Stimulated activated CD8-positive, alpha-beta memory T cell treated with anti-CD3 and anti-CD28 coated beads, Interleukin-12 subunit alpha, Interleukin-12 subunit beta, amount 100 ng/mL, for 24 hours (primary cell): Measurements from ENCODE around the gene C1QTNF6.
A peak's percentile ranks its signal among the peaks of the same experiment; 100 is the strongest.
"Not testable (repeated sequence)": the region's sequence is repeated elsewhere in the genome, so short reads cannot be mapped to it uniquely, and the experiment has no call there.

Experiments
- DNase-seq: peaks from one replicate; pipeline ENCODE4 v3.0.0-alpha.2; 2020; ENCODE audit errors: extremely low read depth

C1QTNF6 gene

DNA sequence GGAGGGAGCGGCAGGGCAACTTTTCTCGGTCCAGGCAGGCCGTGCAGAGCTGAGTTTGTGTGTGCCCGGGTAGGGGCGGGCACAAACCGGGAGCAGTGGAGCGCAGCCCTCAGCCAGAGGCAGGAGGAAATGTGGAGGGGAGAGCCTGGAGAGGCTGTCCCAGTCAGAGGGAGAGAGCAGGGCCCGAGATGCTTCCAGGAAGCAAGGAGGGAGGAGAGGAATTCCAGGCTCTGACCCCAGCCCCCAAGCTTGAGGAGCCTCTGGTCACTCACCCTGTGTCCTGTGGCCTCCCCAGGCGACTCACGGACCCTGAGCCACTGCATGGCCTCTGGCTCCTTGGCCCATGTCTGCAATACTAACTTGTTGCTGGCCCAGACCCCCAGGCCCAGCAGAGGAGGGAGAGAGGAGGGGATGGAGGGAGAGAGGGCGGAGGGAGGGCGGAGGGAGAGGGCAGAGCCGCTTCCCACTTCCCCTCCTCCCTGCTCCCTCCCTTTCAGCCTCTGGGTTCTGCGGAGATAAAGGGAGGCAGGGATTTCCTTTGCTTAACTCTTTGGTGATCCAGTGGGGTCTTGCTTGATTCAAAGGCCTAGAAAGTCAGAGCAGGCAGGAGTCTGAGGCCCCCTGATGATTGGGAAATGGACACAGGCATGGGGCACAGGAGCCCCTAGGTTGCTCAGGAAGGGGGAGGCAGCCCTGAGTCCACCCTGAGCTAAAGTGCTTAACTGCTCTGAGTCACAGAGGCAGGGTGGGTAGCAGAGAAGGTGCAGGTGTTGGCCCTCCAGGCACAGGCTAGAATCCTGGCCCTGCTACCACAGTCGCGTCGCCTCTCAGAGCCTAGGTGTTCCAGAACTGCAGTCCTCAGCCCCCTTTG lies at the start of gene C1QTNF6:
Gene C1QTNF6, minus strand, starts transcription at position 357 of the 871 bp plus-strand sequence. Its CDS starts 34 bp downstream, at position 323.
- no peak for DNase-seq

DNA sequence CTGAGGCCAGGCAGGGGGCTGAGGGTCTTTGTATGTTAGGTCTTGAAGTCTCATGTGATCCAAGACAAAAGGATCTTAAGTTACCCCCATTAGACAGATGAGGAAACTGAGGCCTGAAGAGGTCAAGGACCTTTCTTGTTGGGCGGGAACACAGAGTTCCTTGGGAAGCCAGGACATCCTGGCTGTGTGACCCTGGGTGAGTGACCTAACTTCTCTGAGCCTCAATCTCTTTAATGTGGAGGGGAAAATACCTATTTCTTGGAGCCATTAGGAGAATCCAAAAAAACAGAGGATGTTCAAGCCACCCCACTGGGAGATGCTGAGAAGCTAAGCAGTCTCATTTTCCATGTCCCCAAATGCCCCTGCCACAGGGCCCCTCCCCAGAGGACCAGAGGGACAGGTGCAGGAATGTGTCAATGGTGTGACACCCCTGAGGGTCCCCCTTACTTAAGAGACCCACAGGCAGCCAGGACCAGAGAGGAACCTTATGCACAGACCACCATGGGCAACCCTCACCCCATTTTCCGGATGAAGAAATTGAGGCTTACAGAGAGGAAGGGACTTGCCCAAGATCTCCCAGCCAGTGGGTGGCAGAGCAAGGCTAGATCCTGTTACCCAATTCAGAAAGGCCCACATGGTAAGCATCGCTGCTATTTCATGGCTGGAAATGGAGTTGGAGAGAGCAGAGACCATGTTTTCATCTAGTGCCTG lies 48.0 kb upstream of the C1QTNF6 start:
- no peak for DNase-seq

DNA sequence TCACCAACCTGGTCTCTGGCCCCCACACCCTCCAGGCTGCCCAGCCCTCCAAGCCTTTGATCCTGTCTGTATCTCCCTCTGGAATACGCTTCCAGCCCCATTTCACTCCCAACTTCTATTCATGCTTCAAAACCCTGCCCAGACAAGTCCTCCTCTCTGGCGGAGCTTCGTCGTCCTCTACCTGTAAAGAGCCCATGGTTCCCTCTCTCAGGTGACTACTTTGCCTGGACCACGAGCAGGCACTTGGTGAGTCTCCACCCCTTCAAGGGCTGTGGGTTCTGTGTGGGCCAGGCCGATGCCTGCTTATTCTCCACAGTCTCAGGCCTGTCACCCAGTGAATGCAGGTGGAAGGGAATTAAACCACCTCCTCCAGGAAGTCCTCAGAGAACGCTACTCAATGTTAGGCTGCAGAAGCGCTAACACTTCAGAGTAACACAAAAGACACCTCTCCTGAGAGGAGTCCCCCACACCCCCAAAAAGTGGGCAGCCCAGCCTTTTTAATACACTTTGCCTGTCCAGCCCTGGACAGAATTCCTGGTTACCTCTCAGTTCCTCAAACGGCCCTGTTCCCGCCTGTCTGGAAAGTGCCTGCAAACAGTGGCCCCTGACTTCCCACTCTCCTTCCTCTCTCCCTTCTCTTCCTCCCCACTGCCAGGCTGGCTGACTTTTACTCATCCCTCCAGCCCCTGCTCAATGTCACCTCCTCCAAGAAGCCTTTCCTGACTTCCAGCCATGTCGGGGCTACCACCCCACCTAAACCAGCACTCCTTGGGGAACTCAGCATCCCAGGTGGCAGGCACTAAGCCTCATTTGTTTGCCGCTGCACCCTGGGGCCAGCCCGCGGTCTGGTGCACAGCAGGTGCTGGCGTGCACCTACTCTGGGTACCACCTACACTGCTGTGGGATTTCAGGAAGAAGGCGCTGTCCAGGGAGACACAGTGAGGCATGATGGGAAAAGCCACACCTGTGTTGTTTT lies 47.0 kb upstream of the C1QTNF6 start:
- DNase-seq, result no peak

DNA sequence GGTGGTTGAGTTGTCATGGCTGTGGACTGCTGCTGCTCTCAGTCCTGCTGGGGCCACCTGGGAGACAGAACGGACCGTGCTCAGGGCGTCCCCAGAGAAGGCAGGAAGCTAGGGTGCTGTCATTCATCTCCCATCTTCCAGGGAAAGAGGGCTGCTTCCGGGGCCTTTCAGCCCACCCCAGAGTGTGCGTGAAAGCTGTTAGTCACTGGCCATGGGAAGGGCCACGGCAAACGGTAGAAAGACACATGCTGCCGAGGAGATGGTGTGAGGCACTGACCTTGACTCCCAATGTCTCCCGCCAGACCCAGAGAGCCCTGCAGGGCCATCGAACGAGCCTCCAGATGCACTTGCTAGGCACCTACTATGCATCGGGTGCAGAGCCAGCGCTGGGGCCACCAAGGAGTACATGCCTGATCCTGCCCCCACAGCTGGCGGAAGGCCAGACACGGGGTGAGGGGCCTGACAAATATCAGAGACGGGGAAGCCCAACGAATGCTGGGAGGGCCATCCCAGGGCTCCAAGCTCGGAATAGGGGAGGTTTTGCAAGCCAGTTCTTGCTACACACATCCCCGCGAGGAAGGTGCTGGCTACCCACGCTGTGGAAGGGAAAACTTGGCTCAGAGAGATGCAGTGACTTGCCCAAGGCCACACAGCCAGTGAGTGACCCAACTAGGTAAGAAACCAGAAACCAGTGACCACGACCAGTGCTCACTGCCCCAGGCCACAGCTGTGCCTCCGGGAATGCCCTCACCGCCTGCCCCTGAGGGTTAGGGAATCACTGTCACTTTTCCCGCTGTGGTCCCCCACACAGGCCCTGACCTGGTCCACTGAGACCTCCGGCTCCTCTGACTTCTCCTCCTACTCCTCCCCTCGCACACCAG lies 45.9 kb upstream of the C1QTNF6 start:
- DNase-seq, result no peak

DNA sequence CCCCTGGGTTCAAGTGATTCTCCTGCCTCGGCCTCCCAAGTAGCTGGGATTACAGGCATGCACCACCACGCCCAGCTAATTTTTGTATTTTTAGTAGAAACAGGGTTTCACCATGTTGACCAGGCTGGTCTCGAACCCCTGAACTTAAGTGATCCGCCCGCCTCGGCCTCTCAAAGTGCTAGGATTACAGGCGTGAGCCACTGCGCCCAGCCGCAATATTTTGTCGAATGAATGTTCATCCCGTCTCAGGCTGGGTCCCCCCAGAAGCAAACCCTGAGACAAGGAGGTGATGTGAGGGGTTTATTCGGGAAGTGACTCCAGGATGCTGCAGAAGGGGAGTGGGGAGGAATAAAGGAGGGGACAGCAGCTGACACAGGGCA lies 45.3 kb upstream of the C1QTNF6 start:
- not testable (repeated sequence) for DNase-seq

DNA sequence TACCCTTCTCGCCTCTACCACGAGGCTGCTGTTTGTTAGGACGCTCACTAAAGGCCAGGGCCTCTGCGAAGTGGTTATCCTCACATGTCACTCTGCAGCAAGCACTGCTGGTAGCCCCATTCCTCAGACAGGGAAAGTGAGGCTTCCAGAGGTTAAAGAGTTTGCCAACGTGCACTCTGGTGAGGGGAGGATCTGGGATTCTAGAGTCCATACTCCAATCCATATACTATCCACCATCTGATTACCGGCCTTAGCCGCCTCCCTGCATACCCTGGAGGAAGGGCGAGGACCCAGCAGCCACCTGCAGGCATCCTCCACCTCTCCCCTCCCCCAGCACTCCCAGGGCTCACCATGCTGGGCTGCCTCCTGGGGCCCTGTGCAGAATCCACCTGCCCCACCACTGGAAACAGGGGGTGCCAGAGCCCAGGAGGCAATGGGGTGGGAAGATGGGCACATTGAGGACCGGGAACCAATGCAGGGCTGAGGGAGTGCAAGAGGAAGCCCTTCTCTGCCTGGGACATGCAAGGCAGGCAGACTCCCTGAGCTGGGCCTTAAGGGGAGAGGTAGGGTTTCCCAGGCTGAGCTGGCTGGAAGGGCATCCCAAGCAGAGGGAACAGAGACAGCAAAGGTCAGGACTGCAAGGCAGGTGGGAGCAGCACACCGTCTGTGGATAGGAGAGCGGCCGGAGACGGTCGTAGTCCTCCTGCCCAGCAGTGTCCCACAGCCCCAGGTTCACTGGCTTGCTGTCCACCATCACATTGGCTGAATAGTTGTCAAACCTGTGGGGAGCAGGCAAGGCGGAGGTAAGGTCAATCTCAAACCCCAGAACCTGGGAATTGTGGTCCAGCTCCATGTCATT lies 44.3 kb upstream of the C1QTNF6 start:
- no peak for DNase-seq

DNA sequence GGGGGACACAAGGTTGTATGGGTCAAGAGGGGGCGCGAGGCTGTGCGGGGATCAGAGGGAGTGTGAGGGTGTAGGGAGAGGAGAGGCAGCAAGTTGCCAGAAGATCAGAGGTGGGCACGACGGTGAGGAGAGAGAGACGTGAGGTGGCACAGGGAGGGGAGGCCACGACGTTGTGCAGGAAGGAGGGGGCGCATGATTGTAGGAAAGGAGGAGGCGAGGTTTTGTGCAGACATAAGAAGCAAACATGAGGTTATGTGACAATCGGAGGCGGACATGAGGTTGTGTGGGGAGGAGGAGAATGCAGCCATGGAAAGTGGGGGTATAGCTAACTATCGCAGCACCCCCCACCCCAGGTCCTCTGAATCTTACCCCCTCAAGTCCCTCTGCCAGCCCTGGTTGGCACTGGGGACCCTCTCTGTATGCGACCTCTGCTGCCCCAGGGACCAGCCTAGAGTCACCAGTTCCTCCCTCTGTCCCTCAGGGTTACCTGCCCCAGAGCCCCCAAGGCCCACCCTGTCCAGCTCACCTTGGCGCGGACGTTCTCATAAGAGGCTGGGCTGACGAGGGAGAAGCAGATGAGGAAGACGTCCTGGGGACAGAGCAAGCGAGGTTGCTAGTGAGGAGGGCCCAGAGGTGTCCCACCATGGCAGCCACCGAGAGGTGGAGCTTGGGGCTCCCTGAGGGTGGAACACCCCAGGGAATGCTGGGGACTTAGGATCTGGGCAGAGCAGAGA lies 43.5 kb upstream of the C1QTNF6 start:
- no peak for DNase-seq

DNA sequence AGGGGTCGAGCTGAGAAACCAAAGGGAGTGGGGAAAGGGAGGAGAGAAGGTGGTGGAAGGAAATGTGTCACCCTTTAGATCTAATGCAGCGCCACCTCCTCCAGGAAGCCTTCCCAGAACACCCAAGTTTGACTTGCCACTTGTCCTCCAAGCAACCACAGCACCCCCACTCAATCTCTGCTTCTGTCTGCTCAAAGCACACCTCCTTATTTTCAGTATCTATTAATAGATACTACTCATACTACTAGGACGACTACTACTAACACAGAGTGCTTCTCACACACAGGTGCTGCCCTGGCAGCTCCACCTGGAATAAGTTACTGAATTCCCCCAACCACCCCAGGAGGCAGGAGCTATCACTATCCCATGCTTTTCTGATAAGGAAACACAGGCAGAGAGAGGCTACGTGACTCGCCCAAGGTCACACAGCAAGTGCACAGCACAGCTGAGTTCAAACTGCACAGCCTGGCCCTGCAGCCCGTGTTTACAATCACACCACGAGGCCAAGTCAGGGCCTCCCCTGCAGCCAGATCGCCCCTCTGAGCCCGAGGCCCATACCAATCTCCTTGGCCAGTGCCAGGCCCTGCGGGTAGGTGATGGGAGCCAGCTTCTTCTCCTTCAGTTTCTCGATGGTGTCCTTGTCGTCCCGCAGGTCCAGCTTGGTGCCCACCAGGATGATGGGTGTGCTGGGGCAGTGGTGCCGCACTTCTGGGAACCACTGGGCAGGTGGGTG lies 42.8 kb upstream of the C1QTNF6 start:
- DNase-seq, result no peak

DNA sequence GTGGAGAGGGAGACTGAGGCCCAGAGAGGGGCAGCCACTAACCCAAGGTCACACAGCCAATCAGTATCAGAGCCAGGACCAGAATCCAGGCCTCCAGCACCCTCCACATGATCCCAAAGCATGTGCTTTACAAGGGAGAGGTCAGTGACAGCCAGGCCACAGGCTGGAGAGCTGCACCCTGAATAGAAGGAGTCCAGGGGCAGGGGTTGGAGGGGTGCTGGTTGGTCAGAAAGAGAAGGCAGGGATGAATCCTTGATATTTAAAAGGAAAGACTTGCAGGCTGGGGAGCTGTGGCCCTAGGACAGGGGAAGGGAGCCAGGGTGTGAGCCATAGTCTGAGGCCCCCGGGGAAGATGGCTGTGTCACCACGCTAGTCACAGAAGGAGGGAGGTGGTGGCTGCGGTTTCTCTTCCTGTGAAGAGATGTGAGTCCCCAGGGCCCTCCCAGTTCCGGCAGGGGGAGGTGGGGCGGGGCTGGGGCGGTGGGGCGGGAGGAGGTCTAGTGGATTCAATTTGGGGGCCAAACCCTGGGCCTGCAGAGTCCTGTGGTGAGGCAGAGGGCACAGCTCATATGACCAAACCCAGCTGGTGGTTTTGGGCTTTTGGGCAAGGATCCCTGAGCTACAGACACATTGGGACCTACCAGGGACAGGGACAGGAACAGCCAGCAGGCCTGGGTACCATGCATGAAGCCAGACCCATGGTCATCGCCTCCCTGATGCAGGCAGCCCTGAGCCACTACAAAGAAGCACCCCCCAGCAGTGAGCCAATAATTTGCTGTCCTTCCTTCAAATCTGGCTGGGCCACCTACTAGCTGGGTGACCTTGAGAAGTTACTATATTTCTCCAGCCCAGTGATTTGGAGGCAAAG lies 42.0 kb upstream of the C1QTNF6 start:
- DNase-seq, result peak; percentile 88

DNA sequence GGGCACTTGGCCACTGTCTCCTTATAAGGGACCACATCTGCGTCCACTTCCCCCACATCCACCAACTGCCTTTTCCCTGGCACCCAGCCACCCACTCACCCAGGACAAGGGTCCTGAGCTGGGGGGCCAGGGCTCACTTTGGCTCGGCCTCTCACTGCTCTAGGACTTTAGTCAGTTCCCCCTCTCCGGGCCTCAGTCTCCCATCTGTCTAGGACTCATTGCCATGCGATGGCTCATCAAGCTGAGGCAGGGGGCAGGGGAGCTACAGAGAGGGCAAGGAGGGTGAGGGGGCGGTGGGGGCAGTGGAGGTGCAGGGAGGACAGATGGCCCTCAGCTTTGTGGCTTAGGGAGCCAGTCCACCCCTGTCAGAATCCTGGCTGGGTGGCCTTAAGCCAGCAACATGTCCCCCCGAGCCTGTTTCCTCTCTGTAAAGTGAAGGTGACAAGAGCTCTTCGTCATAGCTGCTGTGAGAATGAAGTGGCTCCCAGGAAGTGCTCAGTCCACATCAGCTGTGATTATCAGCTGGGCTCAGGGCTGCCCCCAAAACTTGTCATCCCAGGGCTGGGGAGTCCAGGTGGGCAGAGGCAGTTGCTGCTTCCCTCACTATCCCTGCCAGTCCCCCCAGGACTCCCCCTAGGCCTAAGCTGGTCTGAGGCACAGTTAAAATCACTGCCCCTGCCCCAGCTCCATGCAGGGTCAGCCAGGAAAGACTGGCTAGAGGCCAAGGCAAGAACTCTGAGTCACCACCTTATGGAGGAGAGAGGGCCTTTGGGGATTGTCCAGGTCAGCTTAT lies 41.2 kb upstream of the C1QTNF6 start:
- DNase-seq, result no peak

DNA sequence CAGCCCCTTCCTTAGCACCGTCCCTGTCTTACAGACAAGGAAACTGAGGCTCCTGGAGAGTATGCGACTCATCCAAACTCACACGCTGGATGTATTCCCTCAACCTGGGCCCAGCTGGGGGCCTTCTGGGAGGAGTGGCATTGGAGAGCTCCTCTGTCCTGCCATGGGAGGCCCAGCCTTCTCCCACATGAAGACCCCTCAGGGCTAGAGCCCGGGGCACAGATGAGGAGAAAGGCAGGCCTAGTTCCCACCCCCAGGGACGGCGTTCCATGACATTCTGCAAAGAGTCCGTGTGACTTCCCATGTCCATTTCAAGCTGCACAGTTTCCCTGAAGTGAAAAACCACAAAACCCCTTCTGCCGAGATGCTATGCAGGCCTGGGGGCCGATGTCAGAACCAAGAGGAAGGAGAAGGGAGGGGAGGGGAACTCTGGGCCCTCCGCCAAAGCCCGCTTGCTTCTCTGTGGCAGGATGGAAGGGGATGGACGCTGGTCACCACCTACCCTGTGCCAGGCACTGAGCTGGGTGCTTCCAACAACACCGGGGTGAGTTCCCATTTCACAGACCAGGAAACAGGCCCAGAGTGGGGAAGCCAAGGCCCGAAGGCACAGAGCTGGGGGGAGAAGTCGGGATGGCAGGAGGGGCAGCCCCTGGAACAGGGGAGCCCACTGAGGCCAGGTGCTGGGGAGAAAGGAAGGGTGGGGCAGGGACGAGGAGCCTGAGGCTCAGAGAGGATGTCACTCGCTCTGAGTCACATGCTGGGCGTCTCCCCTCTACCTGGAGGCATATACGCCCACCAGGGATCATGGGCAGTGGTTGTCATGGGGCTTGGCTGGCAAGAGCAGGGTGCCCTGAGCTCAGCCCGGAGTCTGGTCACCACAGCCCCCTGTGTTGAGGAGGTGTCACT lies 40.3 kb upstream of the C1QTNF6 start:
- DNase-seq, result no peak

DNA sequence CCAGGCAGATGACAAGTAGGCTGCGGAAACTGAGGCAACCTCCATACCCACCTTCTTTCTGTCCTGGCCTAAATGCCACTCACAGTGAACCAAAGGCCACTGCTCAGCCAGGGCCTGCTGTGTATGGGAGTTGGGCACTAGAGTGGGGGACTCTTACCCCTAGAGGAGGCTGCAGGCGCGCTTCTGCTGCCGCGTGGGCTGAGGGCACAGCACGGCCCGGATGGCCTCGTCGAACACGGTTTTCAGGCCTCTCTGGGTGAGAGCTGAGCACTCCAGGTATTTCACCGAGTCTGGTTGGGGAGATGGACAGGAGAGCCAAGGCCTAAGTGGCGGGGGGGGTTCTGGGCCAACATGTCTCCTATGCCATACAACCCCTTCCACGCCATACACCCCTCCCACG lies 38.5 kb upstream of the C1QTNF6 start:
- no peak for DNase-seq

DNA sequence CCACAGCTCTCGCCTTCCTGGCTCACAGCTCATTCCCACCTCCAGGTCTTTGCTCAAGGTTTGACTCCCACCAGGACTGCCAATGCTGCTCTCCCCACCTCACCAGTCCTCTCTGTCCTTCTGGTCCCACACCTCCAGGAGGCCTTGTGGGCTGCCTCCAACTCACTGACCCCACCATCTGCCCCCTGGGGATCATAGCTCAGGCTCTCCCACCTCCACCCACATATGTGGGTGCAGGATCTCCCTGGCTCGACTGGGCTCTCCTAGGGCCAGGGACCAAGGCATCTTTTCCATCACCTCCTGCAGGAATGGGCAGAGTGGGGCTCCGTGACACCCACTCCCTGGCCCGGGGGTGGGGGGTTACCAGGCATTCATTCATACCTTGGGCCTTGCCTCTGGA lies 38.0 kb upstream of the C1QTNF6 start:
- no peak for DNase-seq

DNA sequence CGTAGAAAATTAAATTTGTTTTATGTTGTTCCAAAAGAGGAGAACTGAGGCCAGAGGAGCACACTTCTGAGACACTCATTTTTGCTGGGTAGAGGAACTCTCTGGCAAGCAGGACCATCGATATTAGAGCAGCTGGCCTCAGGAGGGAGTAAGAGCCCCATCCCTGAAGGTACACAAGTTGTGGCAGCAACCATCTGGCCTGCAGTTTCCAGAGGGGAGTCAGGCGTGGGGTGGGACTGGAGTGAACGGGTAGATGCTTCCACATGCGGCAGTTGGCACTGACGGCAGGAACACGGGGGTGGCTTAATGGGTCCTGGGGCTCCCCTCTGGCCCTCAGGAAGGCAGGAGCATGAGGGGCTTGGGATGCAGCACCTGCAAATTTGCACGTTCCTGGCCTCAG lies 37.4 kb upstream of the C1QTNF6 start:
- no peak for DNase-seq

DNA sequence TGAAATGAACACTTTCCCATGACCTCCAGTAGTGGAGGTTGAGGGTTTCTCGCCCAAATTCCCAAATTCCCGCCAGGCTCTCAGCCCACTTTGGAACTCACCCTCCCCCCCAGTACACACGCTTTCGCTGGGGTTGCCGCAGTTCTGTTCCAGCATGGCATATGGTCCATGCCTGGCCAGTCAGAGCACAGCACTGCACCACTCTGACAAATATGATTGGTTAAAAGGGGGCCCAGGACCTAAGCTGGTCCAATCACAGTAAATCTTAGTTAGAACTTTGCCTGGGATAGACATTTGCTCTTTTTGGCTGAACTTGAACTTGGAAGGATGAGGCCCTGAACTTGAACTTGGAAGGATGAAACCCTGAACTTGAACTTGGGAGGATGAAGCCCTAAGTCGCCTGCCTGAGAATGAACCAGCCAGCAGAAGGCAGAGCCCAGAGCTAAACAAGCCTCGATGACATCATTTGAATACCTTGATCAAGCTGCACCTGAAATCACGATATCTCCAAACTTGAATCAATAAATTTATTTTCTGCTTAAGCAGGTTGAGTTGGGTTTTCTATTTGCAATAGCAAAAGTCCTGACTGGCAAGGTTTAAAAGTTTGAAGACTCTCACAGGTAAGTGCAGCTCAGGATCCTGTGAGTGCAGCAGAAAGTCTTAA lies 36.8 kb upstream of the C1QTNF6 start:
- DNase-seq, result no peak
